GM23338 (cell line): ENCODE data around the gene GALNT14. TPM values are rescaled to one million over a fixed set of nuclear protein-coding genes. Genes with fewer than 3 reads are reported as not detected.

Experiments
- ATAC-seq: fragments of 200-7000 bp; cut with Tn5 transposase; 3 replicates; pipeline ENCODE4 v1.9.1; 2020
- DNase-seq: peaks from one replicate; pipeline ENCODE4 v3.0.0-alpha.2; 2015; ENCODE audit warnings: low spot score
- H2AFZ ChIP-seq: fragments of 200-600 bp; sonication (generic); 2 replicates; pipeline ENCODE4 v1.8.0; 2016; ENCODE audit warnings: antibody characterized with exemption, mild to moderate bottlenecking, moderate library complexity
- H3F3A ChIP-seq: fragments of 200-600 bp; sonication (generic); replicated peaks from 2 replicates; pipeline ENCODE4 v1.8.0; 2017; ENCODE audit warnings: antibody characterized with exemption, mixed run types, low read depth
- H3K27ac ChIP-seq: fragments of 200-600 bp; sonication (generic); 2 replicates; pipeline ENCODE4 v1.6.1; 2016; ENCODE audit warnings: low read depth
- H3K27me3 ChIP-seq: fragments of 200-600 bp; sonication (generic); 2 replicates; pipeline ENCODE4 v1.8.0; 2016; ENCODE audit warnings: mild to moderate bottlenecking, mixed run types, moderate library complexity; ENCODE audit not compliant: insufficient read depth
- H3K36me3 ChIP-seq: fragments of 200-600 bp; sonication (generic); 2 replicates; pipeline ENCODE4 v1.8.0; 2016; ENCODE audit warnings: mild to moderate bottlenecking; ENCODE audit not compliant: insufficient read depth
- H3K4me1 ChIP-seq: fragments of 200-600 bp; sonication (generic); 2 replicates; pipeline ENCODE4 v1.8.0; 2016; ENCODE audit warnings: mild to moderate bottlenecking, moderate library complexity; ENCODE audit not compliant: insufficient read depth
- H3K4me2 ChIP-seq: fragments of 200-600 bp; sonication (generic); 2 replicates; pipeline ENCODE4 v1.7.1; 2017; ENCODE audit warnings: mixed run types
- H3K4me3 ChIP-seq: fragments of 200-600 bp; sonication (generic); 2 replicates; pipeline ENCODE4 v1.6.1; 2016; ENCODE audit warnings: mixed run types
- H3K79me2 ChIP-seq: fragments of 200-600 bp; sonication (generic); replicated peaks from 2 replicates; pipeline ENCODE4 v1.8.0; 2017; ENCODE audit warnings: mild to moderate bottlenecking; ENCODE audit not compliant: insufficient read depth
- H3K9me2 ChIP-seq: fragments of 200-600 bp; sonication (generic); 2 replicates; pipeline ENCODE4 v1.8.0; 2017; ENCODE audit not compliant: insufficient read depth
- H4K20me1 ChIP-seq: fragments of 200-600 bp; sonication (generic); replicated peaks from 2 replicates; pipeline ENCODE4 v1.8.0; 2017; ENCODE audit warnings: mild to moderate bottlenecking; ENCODE audit not compliant: insufficient read depth
- H3K27ac Mint-ChIP-seq: 2 replicates; pipeline ENCODE4 v1.8.0; 2020; ENCODE audit warnings: inconsistent platforms, mild to moderate bottlenecking, moderate library complexity, mixed read lengths
- H3K27me3 Mint-ChIP-seq: 3 replicates; pipeline ENCODE4 v1.8.0; 2022; ENCODE audit warnings: low read depth, mild to moderate bottlenecking, moderate library complexity, mixed read lengths, inconsistent platforms; ENCODE audit not compliant: insufficient read depth, poor library complexity
- H3K36me3 Mint-ChIP-seq: 3 replicates; pipeline ENCODE4 v1.8.0; 2021; ENCODE audit warnings: low read depth, mild to moderate bottlenecking, inconsistent platforms, moderate library complexity, mixed read lengths
- H3K4me1 Mint-ChIP-seq: 3 replicates; pipeline ENCODE4 v1.8.0; 2020; ENCODE audit warnings: mild to moderate bottlenecking, inconsistent platforms, mixed read lengths
- H3K4me3 Mint-ChIP-seq: 3 replicates; pipeline ENCODE4 v1.8.0; 2021; ENCODE audit warnings: moderate library complexity, mild to moderate bottlenecking, inconsistent platforms, mixed read lengths
- H3K9me3 Mint-ChIP-seq: 3 replicates; pipeline ENCODE4 v1.8.0; 2020; ENCODE audit warnings: moderate library complexity, mild to moderate bottlenecking, inconsistent platforms, mixed read lengths
- CTCF ChIP-seq, 2 experiments: fragments of 200-600 bp in 1 of 2; sonication (generic) in 1 of 2; conservative IDR thresholded peaks; 2 replicates each; pipeline versions ENCODE4 v1.5.1 to v1.6.1; 2016 to 2017; ENCODE audit warnings: antibody characterized with exemption in 2 of 2, low read depth in 2 of 2, mild to moderate bottlenecking in 2 of 2, moderate library complexity in 1 of 2
- ETS1 ChIP-seq: IDR thresholded peaks from 2 replicates; pipeline ENCODE4 v1.6.1; 2016; ENCODE audit warnings: antibody characterized with exemption
- EZH2 ChIP-seq: fragments of 200-600 bp; sonication (generic); IDR thresholded peaks from one replicate; pipeline ENCODE4 v1.8.0; 2017; ENCODE audit warnings: antibody characterized with exemption, mild to moderate bottlenecking, low read depth; ENCODE audit not compliant: unreplicated experiment
- EZH2phosphoT487 ChIP-seq: fragments of 200-600 bp; sonication (generic); IDR thresholded peaks from one replicate; pipeline ENCODE4 v1.8.1; 2018; ENCODE audit warnings: antibody characterized with exemption; ENCODE audit not compliant: unreplicated experiment
- JUNB ChIP-seq: IDR thresholded peaks from one replicate; pipeline ENCODE4 v1.6.1; 2016; ENCODE audit warnings: antibody characterized with exemption; ENCODE audit not compliant: unreplicated experiment
- STAT1 ChIP-seq: IDR thresholded peaks from one replicate; pipeline ENCODE4 v1.6.1; 2016; ENCODE audit warnings: antibody characterized with exemption; ENCODE audit not compliant: unreplicated experiment
- ZNF114 ChIP-seq: fragments of 250-450 bp; sonication (Bioruptor Pico); IDR thresholded peaks from 2 replicates; pipeline ENCODE4 v1.5.0; 2020; ENCODE audit warnings: mild to moderate bottlenecking, moderate library complexity
- ZNF462 ChIP-seq: fragments of 250-450 bp; sonication (Bioruptor Pico); IDR thresholded peaks from 2 replicates; pipeline ENCODE4 v1.5.0; 2020; ENCODE audit warnings: mild to moderate bottlenecking, moderate library complexity
- polyA plus RNA-seq: library from polyadenylated mRNA; unstranded; fragments of >200 nt; fragmentation: Nextera tagmentation; extraction: Ambion mirVana; gene quantifications from 2 replicates; pipeline ENCODE4 v1.2.1, GENCODE V29; 2016
- total RNA-seq: library from RNA; depleted of rRNA; stranded (reverse); fragments of >200 nt; shearing (Covaris generic); gene quantifications from 2 replicates; pipeline ENCODE4 v1.2.3, GENCODE V29; 2014

The GALNT14 gene
- total and polyA plus RNA-seq, 2 experiments from 2014 or later = 5.4 to 7.7 TPM

- TF ChIP-seq ZNF462 (CRISPR knock-in tag) = no peak
- TF ChIP-seq EZH2 = no peak
- TF ChIP-seq CTCF (conservative IDR thresholded peaks at IDR 0.05; ENCODE audit: low read depth in 2 of 2) = no peak
- TF ChIP-seq EZH2phosphoT487 = no peak
Measured at GRCh38 chr2:31004257-31004656, 134.0 kb downstream of the GALNT14 start (continued).

GRCh38 chr2:31003749-31004148, 134.5 kb downstream of the GALNT14 start:
- H3K36me3 Mint-ChIP-seq = no peaks in the 10 kb centered on the region
- Histone ChIP-seq H3K4me2 (no peak overlapping the region), H3K27ac (no peak overlapping the region), H4K20me1 (no peaks in the 10 kb centered on the region), H3K27me3 (no peaks in the 10 kb centered on the region), H3F3A (no peaks in the 10 kb centered on the region), H3K36me3 (no peaks in the 10 kb centered on the region), H3K79me2 (no peaks in the 10 kb centered on the region), H3K4me1 (no peaks in the 10 kb centered on the region), H2AFZ (no peak overlapping the region), H3K9me2 (no peaks in the 10 kb centered on the region; the same call in 1 of the 2 replicates), H3K4me3 (no peak overlapping the region)
- H3K27me3 Mint-ChIP-seq = peaks cover 4% of the 10 kb centered on the region
- ATAC-seq (no peak), DNase-seq (no peak)
- no peak overlapping the region for H3K4me3 Mint-ChIP-seq
- no peaks in the 10 kb centered on the region for H3K9me3 Mint-ChIP-seq
- H3K4me1 Mint-ChIP-seq = no peaks in the 10 kb centered on the region; the same call in 2 of the 3 replicates
- 0 out of 2 replicates have a peak overlapping the region, but pooled peaks have one; percentile 10 for H3K27ac Mint-ChIP-seq
- TF ChIP-seq JUNB (no peak), STAT1 (no peak), CTCF (conservative IDR thresholded peaks at IDR 0.05; ENCODE audit: low read depth in 2 of 2) (no peak), ZNF114 (CRISPR knock-in tag) (no peak), ETS1 (no peak)
